Endometrial microvascular endothelial cells (primary cell): ENCODE measurements around the gene LDLRAP1. TPM values are rescaled to one million over a fixed set of nuclear protein-coding genes. Genes with fewer than 3 reads are reported as not detected.

Experiments used
- in situ Hi-C: cut with HindIII; loops from 2 replicates; pipeline ENCODE4 v1.10.0; 2017; ENCODE audit warnings: low sequenced_read_pairs, low pct_unique_long_range_greater_than_20kb; ENCODE audit errors: inconsistent ontology term
- total RNA-seq: library from RNA; depleted of rRNA; stranded (reverse); fragments of >200 nt; gene quantifications from one replicate; pipeline ENCODE4 v1.2.3, GENCODE V29; 2015; ENCODE audit errors: inconsistent ontology term

LDLRAP1 gene
- total RNA-seq, 1 donor from 2014 or later, result 15.5 TPM

GRCh38 chr1:25614501-25615171, 71.2 kb downstream of the LDLRAP1 start:
- in situ Hi-C loops, result loop anchor here (25.0 kb wide), 1 partner anchor 173 kb away; no protein-coding TSS in a partner anchor

GRCh38 chr1:25615172-25615541, 71.8 kb downstream of the LDLRAP1 start:
- in situ Hi-C loops, result loop anchor here (25.0 kb wide), 1 partner anchor 172 kb away; no protein-coding TSS in a partner anchor

- in situ Hi-C loops, result loop anchor here (25.0 kb wide), 1 partner anchor 172 kb away; no protein-coding TSS in a partner anchor
These were observed 72.2 kb downstream of the LDLRAP1 start for GRCh38 chr1:25615563-25616094.

- in situ Hi-C loops, result loop anchor here (25.0 kb wide), 1 partner anchor 171 kb away; no protein-coding TSS in a partner anchor
These were observed 72.9 kb downstream of the LDLRAP1 start, which contains the start of gene MAN1C1 for GRCh38 chr1:25616095-25616986. MAN1C1 (plus strand) TSS chr1:25616791; CDS start chr1:25617798, 1,007 bp downstream.

DNA sequence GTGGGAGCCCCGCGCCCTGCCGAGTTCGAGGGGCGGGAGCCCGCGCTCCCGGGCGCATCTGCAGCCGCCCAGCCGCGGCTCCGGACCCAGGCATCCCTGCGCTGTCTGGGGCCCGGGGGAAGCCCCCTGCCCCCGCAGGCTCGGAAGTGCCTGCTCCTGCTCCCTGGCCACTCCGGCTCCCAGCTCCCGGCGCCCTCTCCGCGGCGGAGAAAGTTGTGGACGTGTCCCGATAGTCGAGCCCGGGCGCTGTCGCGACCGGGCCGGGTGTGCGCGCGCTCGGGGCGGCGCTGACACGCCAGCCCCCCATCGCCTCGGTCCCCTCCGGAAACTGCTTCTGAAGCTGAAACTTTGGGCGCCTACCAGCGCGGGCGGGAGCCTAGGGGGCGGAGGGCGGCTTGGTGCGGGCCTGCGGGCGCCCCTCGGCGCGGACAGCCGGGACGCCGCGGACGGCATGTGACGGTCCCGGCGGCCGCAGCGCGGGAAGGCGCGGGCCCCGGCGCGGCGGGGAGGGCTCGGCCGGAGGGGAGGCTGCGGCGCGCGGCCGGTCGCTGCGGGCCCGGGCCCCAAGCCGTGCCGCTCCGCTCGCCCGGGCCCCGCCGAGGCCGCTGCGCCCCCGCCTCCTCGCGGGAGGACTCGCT, 73.7 kb downstream of the LDLRAP1 start:
- in situ Hi-C loops, result loop anchor here (25.0 kb wide), 1 partner anchor 170 kb away; no protein-coding TSS in a partner anchor

DNA sequence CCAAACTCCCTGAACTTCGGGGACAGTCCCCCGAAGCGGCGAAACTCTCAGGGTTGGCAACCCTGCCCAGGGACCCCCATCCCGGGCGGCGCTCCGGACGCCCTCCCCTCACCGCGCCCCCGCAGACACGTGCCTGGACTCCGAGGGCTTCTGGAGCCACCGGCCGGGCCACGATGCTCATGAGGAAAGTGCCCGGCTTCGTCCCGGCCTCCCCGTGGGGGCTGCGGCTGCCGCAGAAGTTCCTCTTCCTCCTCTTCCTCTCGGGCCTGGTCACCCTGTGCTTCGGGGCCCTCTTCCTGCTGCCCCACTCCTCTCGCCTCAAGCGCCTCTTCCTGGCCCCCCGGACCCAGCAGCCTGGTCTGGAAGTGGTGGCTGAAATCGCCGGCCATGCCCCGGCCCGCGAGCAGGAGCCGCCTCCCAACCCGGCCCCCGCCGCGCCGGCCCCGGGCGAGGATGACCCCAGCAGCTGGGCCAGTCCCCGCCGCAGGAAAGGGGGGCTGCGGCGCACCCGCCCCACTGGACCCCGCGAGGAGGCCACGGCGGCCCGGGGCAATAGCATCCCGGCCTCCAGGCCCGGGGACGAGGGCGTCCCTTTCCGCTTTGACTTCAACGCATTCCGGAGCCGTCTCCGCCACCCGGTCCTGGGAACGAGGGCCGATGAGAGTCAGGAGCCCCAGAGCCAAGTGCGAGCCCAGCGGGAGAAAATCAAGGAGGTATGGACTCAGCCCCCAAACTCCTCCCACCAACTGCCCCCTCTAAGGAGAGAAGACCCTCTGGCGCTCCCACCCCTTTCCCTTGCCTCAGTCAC, 74.4 kb downstream of the LDLRAP1 start:
- in situ Hi-C loops, result loop anchor here (25.0 kb wide), 1 partner anchor 169 kb away; no protein-coding TSS in a partner anchor

DNA sequence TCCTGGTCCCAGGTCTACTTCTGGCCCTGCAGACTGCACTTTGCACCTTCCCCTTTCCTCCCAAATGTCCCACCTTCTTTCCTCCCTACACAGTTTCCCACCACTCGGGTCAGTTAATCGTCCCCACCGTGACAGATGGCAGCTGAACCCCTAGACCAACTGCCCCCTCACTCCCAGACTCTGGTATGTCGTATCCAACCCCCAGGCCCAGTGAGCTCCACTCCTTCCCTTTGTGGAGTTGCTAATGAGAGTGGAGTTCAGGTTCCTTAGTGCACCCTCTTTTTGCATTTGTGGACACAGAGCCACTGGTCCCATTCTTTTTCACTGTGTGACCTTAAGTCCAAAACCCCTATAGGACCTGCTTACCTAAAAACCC, 75.0 kb downstream of the LDLRAP1 start:
- in situ Hi-C loops, result loop anchor here (25.0 kb wide), 1 partner anchor 169 kb away; no protein-coding TSS in a partner anchor

Other genes starting within 250 kb of the LDLRAP1 start
- gene TMEM50A, start 205.3 kb upstream of the LDLRAP1 start, total RNA-seq, result 112 TPM
- not detected for gene RHCE, start 122.8 kb upstream of the LDLRAP1 start, total RNA-seq
- 15.0 TPM for gene MACO1, start 112.7 kb upstream of the LDLRAP1 start, total RNA-seq
- gene MAN1C1, start 73.2 kb downstream of the LDLRAP1 start, total RNA-seq, result not detected